Measurements from ENCODE around the gene RPS5. TPM values are rescaled to one million over a fixed set of nuclear protein-coding genes. Genes with fewer than 3 reads are reported as not detected.

Gene RPS5
- total RNA-seq, 1 donor from 2014 or later: 394 TPM

GRCh38 chr19:58381460-58382212 is 5.4 kb upstream of the RPS5 start:
- DNase-seq (ENCODE audit: low spot score): no peak
- intact Hi-C loops (cut with DNase I): loop anchor here (2.0 kb wide), 1 partner anchor 77 kb away; the partner anchor contains the start of gene ERVK3-1

GRCh38 chr19:58382997-58383603 is 4.0 kb upstream of the RPS5 start:
- no peak for DNase-seq (ENCODE audit: low spot score)
- intact Hi-C loops (cut with DNase I): no loop called here

- DNase-seq (ENCODE audit: low spot score): no peak
- intact Hi-C loops (cut with DNase I): no loop called here
Observed at GRCh38 chr19:58385313-58385890, 1.7 kb upstream of the RPS5 start.

- intact Hi-C loops (cut with DNase I): no loop called here
- DNase-seq (ENCODE audit: low spot score): no peak
Observed at GRCh38 chr19:58385891-58386575, 1.0 kb upstream of the RPS5 start.

- intact Hi-C loops (cut with DNase I): no loop called here
- DNase-seq (ENCODE audit: low spot score): no peak
Observed at GRCh38 chr19:58387338-58388174, 487 bp downstream of the RPS5 start.

- no peak for DNase-seq (ENCODE audit: low spot score)
- intact Hi-C loops (cut with DNase I): no loop called here
Observed at GRCh38 chr19:58388175-58388526, 1.1 kb downstream of the RPS5 start.

- DNase-seq (ENCODE audit: low spot score): no peak
- intact Hi-C loops (cut with DNase I): no loop called here
Observed at GRCh38 chr19:58392945-58393724, 6.1 kb downstream of the RPS5 start.

- no peak for DNase-seq (ENCODE audit: low spot score)
- intact Hi-C loops (cut with DNase I): no loop called here
Observed at GRCh38 chr19:58393725-58394033, 6.6 kb downstream of the RPS5 start.

- no peak for DNase-seq (ENCODE audit: low spot score)
- intact Hi-C loops (cut with DNase I): no loop called here
Observed at GRCh38 chr19:58394821-58395219, 7.8 kb downstream of the RPS5 start.

- DNase-seq (ENCODE audit: low spot score): no peak
- intact Hi-C loops (cut with DNase I): no loop called here
Observed at GRCh38 chr19:58395220-58395978, 8.3 kb downstream of the RPS5 start, which contains the start of gene RNF225. Gene RNF225 (plus strand): TSS chr19:58395656. CDS start chr19:58396090, 434 bp downstream.

GRCh38 chr19:58395979-58396627 is 9.0 kb downstream of the RPS5 start:
- no peak for DNase-seq (ENCODE audit: low spot score)
- intact Hi-C loops (cut with DNase I): no loop called here

GRCh38 chr19:58396691-58397532 is 9.8 kb downstream of the RPS5 start:
- no peak for DNase-seq (ENCODE audit: low spot score)
- intact Hi-C loops (cut with DNase I): no loop called here

GRCh38 chr19:58397533-58398037 is 10.5 kb downstream of the RPS5 start:
- intact Hi-C loops (cut with DNase I): no loop called here
- DNase-seq (ENCODE audit: low spot score): no peak

GRCh38 chr19:58398087-58398486 is 11.0 kb downstream of the RPS5 start:
- DNase-seq (ENCODE audit: low spot score): no peak
- intact Hi-C loops (cut with DNase I): no loop called here

GRCh38 chr19:58398545-58398944 is 11.5 kb downstream of the RPS5 start:
- intact Hi-C loops (cut with DNase I): no loop called here
- no peak for DNase-seq (ENCODE audit: low spot score)

GRCh38 chr19:58399903-58400302 is 12.8 kb downstream of the RPS5 start:
- no peak for DNase-seq (ENCODE audit: low spot score)
- intact Hi-C loops (cut with DNase I): no loop called here

All from cardiac septum (tissue), 1 donor.